Measurements from ENCODE around the gene DYNC2LI1.

The DYNC2LI1 gene

DNA sequence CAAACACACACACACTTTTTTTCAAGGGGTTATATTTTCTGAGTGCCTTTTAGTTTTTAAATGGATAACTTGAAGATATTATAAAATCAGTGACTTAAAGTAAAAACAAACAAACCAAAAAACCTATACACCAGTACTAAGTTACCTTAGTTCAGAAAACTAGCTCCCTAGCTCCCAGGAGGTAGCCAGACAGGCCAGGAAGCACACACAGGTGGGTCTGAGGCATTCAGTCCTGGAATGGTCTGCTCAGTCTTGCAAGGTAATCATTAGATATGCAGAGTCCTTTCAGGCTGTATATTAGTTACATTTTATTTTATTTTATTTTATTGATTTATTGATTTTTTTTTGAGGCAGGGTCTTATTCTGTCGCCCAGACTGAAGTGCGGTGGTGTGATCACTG is 10.7 kb upstream of the DYNC2LI1 start:
- DNase-seq (ENCODE audit: low spot score) = no peak

GRCh38 chr2:43764086-43764705 is 9.6 kb upstream of the DYNC2LI1 start:
- no peak for DNase-seq (ENCODE audit: low spot score)

DNA sequence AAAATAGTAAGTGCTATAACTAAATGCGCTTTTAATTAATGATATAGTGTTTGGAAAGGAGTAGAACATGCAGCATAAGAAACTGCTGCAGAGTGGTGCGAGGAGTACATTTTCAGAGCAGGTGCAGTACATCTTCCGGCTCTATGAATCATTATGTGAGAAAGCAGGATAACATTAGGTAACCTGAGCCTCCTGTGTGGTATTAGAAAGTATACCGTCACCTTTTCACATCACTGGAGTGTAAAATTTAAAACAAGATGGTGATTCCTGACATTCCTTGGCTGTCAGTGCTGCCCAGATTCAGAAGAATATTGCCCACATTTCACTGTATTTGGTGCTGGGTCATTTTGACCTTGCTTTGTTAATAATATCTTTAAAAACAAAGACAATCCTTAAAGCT is 7.8 kb upstream of the DYNC2LI1 start:
- no peak for DNase-seq (ENCODE audit: low spot score)

DNA sequence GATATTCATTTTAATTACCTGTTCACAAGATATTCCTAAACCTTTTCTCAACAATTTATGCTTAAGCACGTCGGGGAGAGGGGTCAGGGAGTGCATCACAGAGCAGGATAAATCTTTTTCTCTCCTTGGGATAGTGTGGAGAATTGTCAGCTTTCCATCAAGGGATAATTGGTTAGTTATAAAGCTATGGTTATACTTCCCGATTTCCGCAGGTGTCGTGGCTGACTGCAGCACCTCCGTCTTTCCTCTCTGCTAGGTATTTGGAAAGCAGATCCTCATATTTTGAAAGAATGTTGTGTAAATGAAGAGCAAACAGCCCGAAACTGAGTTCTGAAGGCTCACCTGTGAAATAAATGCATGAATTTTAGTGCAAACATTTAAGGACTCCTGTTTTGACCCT is 778 bp downstream of the DYNC2LI1 start:
- DNase-seq (ENCODE audit: low spot score) = no peak

DNA sequence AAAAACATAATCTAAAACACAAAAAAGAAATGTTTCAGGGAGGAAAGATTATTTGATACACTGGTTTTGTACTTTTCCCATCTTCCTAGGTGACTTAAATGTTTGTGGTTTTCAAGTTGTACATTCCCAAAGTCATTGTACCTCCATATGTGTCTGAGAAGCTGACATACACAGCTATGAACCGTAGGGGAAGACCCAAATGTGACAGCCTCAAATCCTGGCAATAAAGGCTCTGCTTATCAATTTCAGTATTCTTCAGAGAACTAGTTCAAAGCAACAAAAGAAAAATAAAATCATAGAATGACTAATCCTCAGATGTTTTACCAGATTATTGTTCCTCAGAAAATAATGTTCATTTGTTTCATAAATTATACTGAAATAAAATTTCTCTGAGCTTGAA is 2.5 kb downstream of the DYNC2LI1 start:
- no peak for DNase-seq (ENCODE audit: low spot score)

DNA sequence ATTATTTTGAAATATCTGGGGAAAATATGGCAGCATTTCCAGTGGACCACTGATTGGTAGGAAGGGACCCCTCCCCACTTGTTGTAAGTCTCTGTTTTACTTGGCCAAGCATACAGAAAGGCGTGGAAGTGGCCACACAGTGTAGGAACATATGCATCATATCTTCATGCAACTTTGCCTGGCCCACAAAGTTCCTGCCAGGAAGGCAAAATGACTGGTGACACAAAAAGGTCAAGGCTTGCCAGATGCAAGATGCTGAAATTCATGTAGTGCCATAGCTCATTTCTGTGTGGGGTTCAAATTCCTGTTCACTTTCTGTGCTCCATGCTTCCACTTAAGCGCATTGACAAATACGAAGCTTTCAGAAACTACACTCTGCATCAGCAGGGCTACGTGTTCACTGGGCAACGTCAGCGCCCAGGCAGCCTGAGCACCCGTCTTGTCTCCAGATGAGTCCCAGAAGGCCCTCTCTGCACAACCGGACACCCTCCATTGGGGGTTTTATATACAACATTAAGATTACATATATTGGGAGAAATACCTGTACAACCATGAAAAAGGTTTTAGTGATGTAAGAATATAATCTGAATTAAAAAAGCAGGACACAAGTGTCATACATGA is 3.6 kb downstream of the DYNC2LI1 start:
- no peak for DNase-seq (ENCODE audit: low spot score)

- no peak for DNase-seq (ENCODE audit: low spot score)
Measured at GRCh38 chr2:43778233-43778632, 4.4 kb downstream of the DYNC2LI1 start.

GRCh38 chr2:43787895-43788294 is 14.1 kb downstream of the DYNC2LI1 start:
- DNase-seq (ENCODE audit: low spot score) = no peak

- no peak for DNase-seq (ENCODE audit: low spot score)
Measured at GRCh38 chr2:43788646-43789045, 14.8 kb downstream of the DYNC2LI1 start.

DNA sequence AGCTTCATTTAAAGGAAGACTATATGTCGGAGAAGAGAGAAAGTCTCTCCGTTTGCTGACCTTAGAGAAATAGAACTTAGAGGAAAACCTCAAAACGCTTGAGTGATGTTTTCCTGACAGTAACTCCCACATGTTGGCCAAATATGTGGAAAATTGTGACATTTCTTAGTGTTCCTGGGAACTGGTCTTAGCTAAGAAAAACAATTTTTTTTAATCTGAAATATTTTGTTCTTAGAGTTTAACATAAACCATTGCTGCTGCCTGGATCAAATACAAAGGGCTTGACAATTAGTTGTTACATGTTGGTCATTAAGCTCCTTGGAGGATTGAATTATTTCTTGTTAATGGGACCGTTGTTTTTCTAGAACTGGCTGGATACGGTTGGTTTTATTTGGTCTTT is 16.3 kb downstream of the DYNC2LI1 start:
- no peak for DNase-seq (ENCODE audit: low spot score)

DNA sequence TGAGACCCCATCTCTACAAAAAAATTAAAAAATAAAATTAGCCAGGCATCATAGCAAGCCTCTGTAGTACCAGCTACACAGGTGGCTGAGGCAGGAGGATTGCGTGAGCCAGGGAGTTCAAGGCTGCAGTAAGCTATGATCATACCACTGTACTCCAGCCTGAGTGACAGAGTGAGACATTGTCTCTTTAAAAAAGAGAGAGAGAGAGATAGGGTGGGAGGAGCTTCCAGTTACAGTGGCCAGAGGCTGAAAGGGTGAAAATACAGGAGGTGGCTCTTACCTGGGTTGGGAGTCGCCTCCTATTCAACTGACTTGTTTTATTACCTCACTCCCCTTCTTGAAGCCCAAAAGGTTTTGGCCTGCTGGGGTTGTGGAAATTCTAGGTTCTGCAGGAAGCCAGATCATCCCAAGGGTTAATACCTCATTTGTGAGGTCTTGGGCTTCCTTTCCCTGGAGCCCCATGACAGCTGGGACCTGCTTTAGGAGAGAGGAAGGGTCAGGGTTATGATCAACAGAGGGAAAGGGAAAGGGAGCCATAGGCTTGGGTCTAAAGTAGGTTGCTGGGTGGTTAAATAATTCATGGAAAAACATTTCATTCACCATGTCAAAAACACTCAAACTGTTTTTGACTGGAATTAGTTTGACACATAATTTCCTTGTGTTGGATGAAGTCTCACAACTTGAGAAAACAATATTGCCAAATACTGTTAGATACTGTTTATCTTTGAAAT is 17.4 kb downstream of the DYNC2LI1 start:
- DNase-seq (ENCODE audit: low spot score) = no peak

GRCh38 chr2:43792653-43793052 is 18.8 kb downstream of the DYNC2LI1 start:
- no peak for DNase-seq (ENCODE audit: low spot score)

GRCh38 chr2:43794956-43795355 is 21.1 kb downstream of the DYNC2LI1 start:
- no peak for DNase-seq (ENCODE audit: low spot score)

DNA sequence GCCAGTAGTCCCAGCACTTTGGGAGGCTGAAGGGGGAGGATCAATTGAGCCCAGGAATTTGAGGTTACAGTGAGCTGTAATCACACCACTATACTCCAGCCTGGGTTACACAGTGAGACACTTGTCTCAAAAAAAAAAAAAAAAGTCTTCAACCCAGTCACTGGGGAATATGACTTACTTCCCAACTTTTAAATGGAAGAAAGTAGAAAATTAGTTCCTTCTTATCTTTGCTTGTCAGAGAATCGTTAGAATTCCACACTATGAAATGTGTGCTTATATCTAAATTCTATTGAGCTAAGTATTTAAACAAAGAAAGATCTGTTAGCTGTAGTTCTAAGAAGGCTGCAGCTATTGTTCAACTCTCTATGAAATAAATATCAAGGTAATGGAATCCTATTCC is 22.4 kb downstream of the DYNC2LI1 start:
- DNase-seq (ENCODE audit: low spot score) = no peak

GRCh38 chr2:43798300-43798699 is 24.5 kb downstream of the DYNC2LI1 start:
- peak; percentile 13 for DNase-seq (ENCODE audit: low spot score)

GRCh38 chr2:43800894-43801293 is 27.1 kb downstream of the DYNC2LI1 start:
- DNase-seq (ENCODE audit: low spot score) = no peak

- no peak for DNase-seq (ENCODE audit: low spot score)
Measured at GRCh38 chr2:43802135-43802534, 28.3 kb downstream of the DYNC2LI1 start.

GRCh38 chr2:43803113-43803512 is 29.3 kb downstream of the DYNC2LI1 start:
- DNase-seq (ENCODE audit: low spot score) = no peak

DNA sequence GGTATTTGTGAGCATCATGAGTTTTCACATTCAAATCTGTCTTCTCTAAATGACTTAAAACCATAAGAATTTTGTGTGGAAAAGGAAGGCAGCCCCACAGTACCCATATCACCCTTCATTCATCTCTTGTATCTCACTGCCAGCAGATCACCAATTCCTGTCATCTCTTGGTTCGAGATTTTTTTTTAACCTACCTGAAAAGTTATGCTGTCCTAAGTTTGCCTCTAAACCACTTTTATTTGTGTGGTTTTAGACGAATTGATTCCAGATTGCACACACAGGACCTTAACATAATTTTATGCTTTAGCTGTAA is 32.8 kb downstream of the DYNC2LI1 start:
- no peak for DNase-seq (ENCODE audit: low spot score)

DNA sequence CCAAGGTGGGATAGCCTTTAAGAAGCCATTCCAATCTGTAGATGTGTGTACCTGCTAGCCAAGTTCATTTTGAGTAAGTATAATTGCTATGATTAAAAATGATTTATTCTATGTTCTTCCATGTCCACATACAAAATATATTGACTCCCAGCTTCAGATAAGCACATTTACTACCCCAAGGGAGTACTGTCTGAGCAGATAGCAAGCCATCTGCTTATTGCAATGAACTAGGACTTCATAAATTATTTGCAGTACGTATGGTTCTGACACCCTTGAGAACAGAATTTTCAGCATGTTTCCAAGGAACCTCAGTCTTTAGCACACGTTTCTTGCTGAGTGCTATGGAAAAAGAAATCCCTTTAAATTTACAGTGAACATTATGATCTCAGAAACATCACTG is 36.6 kb downstream of the DYNC2LI1 start:
- DNase-seq (ENCODE audit: low spot score) = no peak

- no peak for DNase-seq (ENCODE audit: low spot score)
Measured at GRCh38 chr2:43810888-43811287, 37.0 kb downstream of the DYNC2LI1 start.

- DNase-seq (ENCODE audit: low spot score) = no peak
Measured at GRCh38 chr2:43812006-43812405, 38.2 kb downstream of the DYNC2LI1 start.

DNA sequence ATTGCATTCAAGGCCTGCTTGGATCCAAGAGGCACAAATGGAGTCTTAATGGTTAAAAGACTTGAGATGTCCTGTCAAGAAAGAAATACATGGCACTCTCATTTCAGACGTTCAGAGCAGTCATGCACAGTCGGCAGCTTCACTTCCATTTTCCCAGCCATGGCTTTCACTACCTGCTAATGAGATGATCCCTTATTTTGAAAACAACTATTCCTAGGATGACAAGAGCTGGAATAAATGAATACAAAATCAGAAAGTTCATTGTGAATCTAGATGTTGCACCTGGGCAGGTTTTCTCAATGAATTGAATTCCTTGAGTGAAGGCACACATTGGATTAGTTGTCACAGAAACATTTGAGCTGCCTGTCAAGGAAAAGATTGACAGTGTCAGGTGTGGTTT is 39.1 kb downstream of the DYNC2LI1 start:
- DNase-seq (ENCODE audit: low spot score) = no peak

GRCh38 chr2:43814711-43815110 is 40.9 kb downstream of the DYNC2LI1 start:
- no peak for DNase-seq (ENCODE audit: low spot score)

All from RKO (cell line).